Osteoblast (primary cell): ENCODE results near the gene NOS1. TPM values are rescaled to one million over a fixed set of nuclear protein-coding genes. Genes with fewer than 3 reads are reported as not detected.
"Not testable (repeated sequence)": the region's sequence is repeated elsewhere in the genome, so short reads cannot be mapped to it uniquely, and the experiment has no call there.

Experiments
- DNase-seq: peaks from one replicate; pipeline ENCODE4 v3.0.0; 2011; ENCODE audit warnings: low spot score, mixed read lengths; ENCODE audit not compliant: insufficient read length; ENCODE audit errors: missing footprints
- H2AFZ ChIP-seq: 2 replicates; pipeline ENCODE4 v1.6.0; 2011; ENCODE audit warnings: mild to moderate bottlenecking, low read length
- H3K27ac ChIP-seq: 2 replicates; pipeline ENCODE4 v1.5.1; 2011; ENCODE audit warnings: mild to moderate bottlenecking, low read depth, low read length, moderate library complexity
- H3K27me3 ChIP-seq: 2 replicates; pipeline ENCODE4 v1.6.0; 2012; ENCODE audit warnings: mild to moderate bottlenecking, control low read depth, inconsistent platforms, low read length, moderate library complexity; ENCODE audit not compliant: insufficient read depth
- H3K36me3 ChIP-seq: 2 replicates; pipeline ENCODE4 v1.5.1; 2011; ENCODE audit warnings: mild to moderate bottlenecking, low read length, control low read depth, moderate library complexity; ENCODE audit not compliant: insufficient read depth
- H3K4me1 ChIP-seq: 2 replicates; pipeline ENCODE4 v1.5.1; 2011; ENCODE audit warnings: mild to moderate bottlenecking, low read length, control low read depth, moderate library complexity; ENCODE audit not compliant: insufficient read depth
- H3K4me2 ChIP-seq: 2 replicates; pipeline ENCODE4 v1.6.0; 2011; ENCODE audit warnings: mild to moderate bottlenecking, low read length; ENCODE audit not compliant: insufficient read depth
- H3K4me3 ChIP-seq: fragments of 200-600 bp; sonication (generic); 3 replicates; pipeline ENCODE4 v1.5.1; 2012; ENCODE audit warnings: mild to moderate bottlenecking, low read length, inconsistent platforms; ENCODE audit not compliant: insufficient read depth
- H3K79me2 ChIP-seq: 2 replicates; pipeline ENCODE4 v1.6.0; 2012; ENCODE audit warnings: mild to moderate bottlenecking, low read length, control low read depth, inconsistent platforms; ENCODE audit not compliant: insufficient read depth
- H3K9me3 ChIP-seq: 2 replicates; pipeline ENCODE4 v1.5.1; 2011; ENCODE audit warnings: low read depth, low read length, control low read depth
- H4K20me1 ChIP-seq: 2 replicates; pipeline ENCODE4 v1.6.0; 2012; ENCODE audit warnings: mild to moderate bottlenecking, low read length, control low read depth; ENCODE audit not compliant: insufficient read depth
- total RNA-seq: library from RNA; depleted of rRNA; stranded (reverse); fragments of >200 nt; gene quantifications from 2 replicates; pipeline ENCODE4 v1.2.3, GENCODE V29; 2012
- TF ChIP-seq, protein P1 (sequence below): IDR thresholded peaks from 2 replicates; pipeline ENCODE4 v1.5.1; 2011; ENCODE audit warnings: mild to moderate bottlenecking, low read depth, low read length, moderate library complexity; ENCODE audit errors: extremely low read depth

Gene NOS1
- total RNA-seq, 1 donor, result not detected

DNA sequence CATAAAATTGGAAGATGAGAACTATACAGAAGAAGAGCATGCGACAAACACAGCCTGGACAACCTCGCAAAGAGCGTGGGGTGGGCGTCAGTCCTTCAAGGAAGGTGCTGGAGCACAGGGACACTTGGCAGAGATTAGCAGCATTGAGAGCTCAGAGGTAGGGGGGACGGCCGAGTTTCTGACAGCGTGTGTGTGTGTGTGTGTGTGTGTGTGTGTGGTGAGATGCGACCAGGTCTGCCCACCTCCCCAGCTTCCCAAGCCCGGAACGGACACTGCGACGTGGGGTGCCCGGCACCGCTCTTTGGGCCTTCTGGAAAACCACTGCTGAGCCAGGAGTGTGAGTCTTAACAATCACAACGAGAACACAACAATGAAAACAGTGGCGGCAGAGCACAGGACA, 153.2 kb downstream of the NOS1 start:
- Histone ChIP-seq H2AFZ (no peak overlapping the region), H3K4me1 (no peaks in the 10 kb centered on the region), H3K4me2 (no peak overlapping the region)

DNA sequence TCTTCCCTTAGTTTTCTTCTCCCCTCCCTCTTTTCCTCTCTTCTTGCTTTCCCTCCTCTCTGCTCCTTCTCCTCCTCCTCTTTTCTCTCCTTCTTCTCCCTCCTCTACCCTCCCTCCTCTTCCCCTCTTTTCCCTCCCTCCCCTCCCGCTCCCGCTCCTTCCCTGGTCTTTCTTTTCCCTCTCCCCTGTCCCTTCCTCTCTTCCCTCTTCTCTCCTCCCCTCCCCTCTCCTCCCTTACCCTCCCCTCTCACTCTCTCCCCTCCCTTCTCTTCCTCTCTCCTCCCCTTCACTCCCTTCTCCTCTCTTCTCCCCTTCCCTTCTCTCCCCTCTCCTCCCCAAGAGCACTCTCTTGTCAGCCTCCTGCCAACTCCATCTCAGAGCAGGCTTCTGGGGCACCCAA, 153.8 kb downstream of the NOS1 start:
- H3K27ac ChIP-seq, result no peak overlapping the region

More for the DNA sequence above, 153.2 kb downstream of the NOS1 start:
- no peaks in the 10 kb centered on the region for H4K20me1 ChIP-seq
- H3K4me3 ChIP-seq, result no peak overlapping the region
- DNase-seq, result no peak
- H3K27ac ChIP-seq, result no peak overlapping the region
- H3K9me3 ChIP-seq, result no peaks in the 10 kb centered on the region
- H3K27me3 ChIP-seq, result no peaks in the 10 kb centered on the region
- no peaks in the 10 kb centered on the region for H3K79me2 ChIP-seq
- TF ChIP-seq, protein P1, sequence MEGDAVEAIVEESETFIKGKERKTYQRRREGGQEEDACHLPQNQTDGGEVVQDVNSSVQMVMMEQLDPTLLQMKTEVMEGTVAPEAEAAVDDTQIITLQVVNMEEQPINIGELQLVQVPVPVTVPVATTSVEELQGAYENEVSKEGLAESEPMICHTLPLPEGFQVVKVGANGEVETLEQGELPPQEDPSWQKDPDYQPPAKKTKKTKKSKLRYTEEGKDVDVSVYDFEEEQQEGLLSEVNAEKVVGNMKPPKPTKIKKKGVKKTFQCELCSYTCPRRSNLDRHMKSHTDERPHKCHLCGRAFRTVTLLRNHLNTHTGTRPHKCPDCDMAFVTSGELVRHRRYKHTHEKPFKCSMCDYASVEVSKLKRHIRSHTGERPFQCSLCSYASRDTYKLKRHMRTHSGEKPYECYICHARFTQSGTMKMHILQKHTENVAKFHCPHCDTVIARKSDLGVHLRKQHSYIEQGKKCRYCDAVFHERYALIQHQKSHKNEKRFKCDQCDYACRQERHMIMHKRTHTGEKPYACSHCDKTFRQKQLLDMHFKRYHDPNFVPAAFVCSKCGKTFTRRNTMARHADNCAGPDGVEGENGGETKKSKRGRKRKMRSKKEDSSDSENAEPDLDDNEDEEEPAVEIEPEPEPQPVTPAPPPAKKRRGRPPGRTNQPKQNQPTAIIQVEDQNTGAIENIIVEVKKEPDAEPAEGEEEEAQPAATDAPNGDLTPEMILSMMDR, result no peak
- no peaks in the 10 kb centered on the region for H3K36me3 ChIP-seq

DNA sequence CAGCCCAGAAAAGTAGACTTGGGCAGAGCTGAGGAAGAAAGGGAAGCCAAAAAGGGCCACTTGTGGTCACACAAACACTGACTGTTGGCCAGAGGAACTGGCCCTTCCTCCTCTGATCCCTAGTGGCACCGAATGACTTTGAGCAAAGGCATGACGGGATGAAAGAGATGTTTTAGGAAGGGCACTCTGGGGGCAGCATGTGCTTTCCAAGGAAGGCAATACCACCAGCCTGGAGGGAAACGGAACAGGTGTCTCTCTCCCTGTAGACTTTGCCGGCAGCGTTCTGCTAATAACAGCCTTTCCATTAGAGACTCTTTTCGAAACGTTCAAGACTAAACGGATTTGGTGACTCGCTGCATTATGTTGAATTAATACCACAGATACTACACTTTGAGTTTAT, 158.9 kb downstream of the NOS1 start:
- no peaks in the 10 kb centered on the region for H3K36me3 ChIP-seq
- no peak overlapping the region for H2AFZ ChIP-seq
- H3K27ac ChIP-seq, result no peak overlapping the region
- H3K9me3 ChIP-seq, result no peaks in the 10 kb centered on the region
- no peaks in the 10 kb centered on the region for H3K4me1 ChIP-seq
- peaks cover 2% of the 10 kb centered on the region for H3K27me3 ChIP-seq
- no peak for DNase-seq
- TF ChIP-seq, protein P1, result no peak
- H3K79me2 ChIP-seq, result no peaks in the 10 kb centered on the region
- H3K4me3 ChIP-seq, result no peak overlapping the region
- no peak overlapping the region for H3K4me2 ChIP-seq
- no peaks in the 10 kb centered on the region for H4K20me1 ChIP-seq

More for the DNA sequence above, 153.8 kb downstream of the NOS1 start:
- no peak for DNase-seq
- TF ChIP-seq, protein P1, result no peak
- Histone ChIP-seq H3K4me3 (no peak overlapping the region), H2AFZ (no peak overlapping the region), H3K4me1 (no peaks in the 10 kb centered on the region), H3K4me2 (no peak overlapping the region), H3K27me3 (no peaks in the 10 kb centered on the region), H3K36me3 (no peaks in the 10 kb centered on the region), H3K79me2 (no peaks in the 10 kb centered on the region), H3K9me3 (no peaks in the 10 kb centered on the region), H4K20me1 (no peaks in the 10 kb centered on the region)

- Histone ChIP-seq H3K27ac (no peak overlapping the region), H4K20me1 (no peaks in the 10 kb centered on the region), H3K4me1 (no peaks in the 10 kb centered on the region), H3K79me2 (no peaks in the 10 kb centered on the region), H2AFZ (no peak overlapping the region), H3K36me3 (no peaks in the 10 kb centered on the region), H3K4me3 (no peak overlapping the region), H3K27me3 (peaks cover 2% of the 10 kb centered on the region), H3K9me3 (no peaks in the 10 kb centered on the region), H3K4me2 (no peak overlapping the region)
- TF ChIP-seq, protein P1, result no peak
- no peak for DNase-seq
These were observed 159.4 kb downstream of the NOS1 start for GRCh38 chr12:117202033-117202432.

GRCh38 chr12:117199956-117200744, 161.3 kb downstream of the NOS1 start:
- H3K79me2 ChIP-seq, H3K27me3 ChIP-seq, H3K4me1 ChIP-seq, H3K4me3 ChIP-seq, H3K9me3 ChIP-seq, H4K20me1 ChIP-seq, H2AFZ ChIP-seq, DNase-seq, H3K27ac ChIP-seq, H3K4me2 ChIP-seq, H3K36me3 ChIP-seq: not testable (repeated sequence)

- DNase-seq, H3K27ac ChIP-seq: not testable (repeated sequence)
These were observed 165.1 kb downstream of the NOS1 start for GRCh38 chr12:117196334-117196733.

More at GRCh38 chr12:117196334-117196733, 165.1 kb downstream of the NOS1 start:
- H3K36me3 ChIP-seq, H2AFZ ChIP-seq, H3K9me3 ChIP-seq, H4K20me1 ChIP-seq, H3K4me3 ChIP-seq, H3K4me1 ChIP-seq, H3K4me2 ChIP-seq, H3K79me2 ChIP-seq: not testable (repeated sequence)
- peaks cover 12% of the 10 kb centered on the region for H3K27me3 ChIP-seq
